ENCODE measurements around the gene OSBPL3.

- TF ChIP-seq POLR2A (IDR thresholded peaks at IDR 0.05) (no peak), CTCF (IDR thresholded peaks at IDR 0.05) (no peak)
These were observed 158.8 kb downstream of the OSBPL3 start for GRCh38 chr7:24821045-24821753.

Data from uterus (tissue), 2 donors.